Measurements from ENCODE around the gene FAM20C. TPM values are rescaled to one million over a fixed set of nuclear protein-coding genes. Genes with fewer than 3 reads are reported as not detected.

The FAM20C gene
- total and polyA plus RNA-seq, 10 of the 15 experiments (the other 5 are each of a cell fraction or from before 2014, with no cell fraction given): 0.44 TPM; not detected in 9

- TF ChIP-seq RELB (IDR thresholded peaks at IDR 0.05; ENCODE audit: low read depth) (no peak), POLR2A (IDR thresholded peaks at IDR 0.05; ENCODE audit: low read depth, low read length) (no peak), EZH2 (IDR thresholded peaks at IDR 0.05; ENCODE audit: borderline replicate concordance, control insufficient read depth, low read depth, low read length) (no peak), SREBF2 (IDR thresholded peaks at IDR 0.05; ENCODE audit: low read length) (no peak), NKRF (conservative IDR thresholded peaks at IDR 0.05) (no peak), NRF1 (conservative IDR thresholded peaks at IDR 0.05; ENCODE audit: low read depth, low read length) (no peak)
Measured at GRCh38 chr7:163971-164881, 28.1 kb upstream of the FAM20C start (continued).

- ChIA-PET POLR2A (no interaction called here), SMC1A (ENCODE audit: uncharacterized antibody, unreplicated experiment) (no interaction called here), CTCF (no interaction called here), RAD21 (ENCODE audit: unreplicated experiment) (no interaction called here)
- BruUV-seq (replicated peaks): no TSS peak
- FAIRE-seq: no peak
- no peaks in the 10 kb centered on the region for H3K4me1 ChIP-seq (ENCODE audit: control insufficient read depth, insufficient read depth, low read length)
- H3K4me2 ChIP-seq (ENCODE audit: control insufficient read depth, insufficient read depth): no peak overlapping the region
- H3K36me3 ChIP-seq (ENCODE audit: control insufficient read depth in 2 of 2, insufficient read depth in 2 of 2, low read length in 1 of 2): no peaks in the 10 kb centered on the region
- WGBS (ENCODE audit: insufficient coverage, insufficient replicate concordance, low lambda C conversion rate, missing lambda C conversion rate): 28% methylated on average over 12 of the region's 13 CpGs
- H3K9me3 ChIP-seq (replicated peaks; ENCODE audit: control insufficient read depth, insufficient read depth, low read length): no peaks in the 10 kb centered on the region
- no peak overlapping the region for H3K9ac ChIP-seq (ENCODE audit: control insufficient read depth, insufficient read depth, low read length)
- H4K20me1 ChIP-seq (ENCODE audit: control insufficient read depth, insufficient read depth): no peaks in the 10 kb centered on the region
- intact Hi-C loops (cut with micrococcal nuclease; ENCODE audit: unreplicated experiment): no loop called here
- DNase-seq (ENCODE audit: low read depth, low spot score): no peak
- H2AFZ ChIP-seq (ENCODE audit: control insufficient read depth, low read depth, low read length): no peak overlapping the region
- in situ Hi-C loops (cut with MboI): no loop called here
- no peak overlapping the region for H3K4me3 ChIP-seq
- no peak overlapping the region for H3K27ac ChIP-seq (ENCODE audit: control insufficient read depth, insufficient read depth)
- H3K27me3 ChIP-seq (replicated peaks in 1 of 2; ENCODE audit: control insufficient read depth in 2 of 2, insufficient read depth in 2 of 2, low read length in 1 of 2): no peaks in the 10 kb centered on the region
- H3K79me2 ChIP-seq (ENCODE audit: control insufficient read depth, insufficient read depth, low read length): no peaks in the 10 kb centered on the region
- ATAC-seq: no peak
- no peak for TF ChIP-seq BACH1 (IDR thresholded peaks at IDR 0.05; ENCODE audit: borderline replicate concordance)
- TF ChIP-seq RFX5 (IDR thresholded peaks at IDR 0.05; ENCODE audit: low read depth, low read length): no peak
- no peak for TF ChIP-seq HDAC6 (IDR thresholded peaks at IDR 0.05; ENCODE audit: unreplicated experiment)
- no peak for TF ChIP-seq TBL1XR1 (IDR thresholded peaks at IDR 0.05; ENCODE audit: low read depth, low read length)
- no peak for TF ChIP-seq PAX8 (IDR thresholded peaks at IDR 0.05)
- no peak for TF ChIP-seq ZBED1 (IDR thresholded peaks at IDR 0.05; ENCODE audit: borderline replicate concordance)
- no peak for TF ChIP-seq RCOR1 (conservative IDR thresholded peaks at IDR 0.05; ENCODE audit: low read depth, low read length)
- TF ChIP-seq EED (IDR thresholded peaks at IDR 0.05; ENCODE audit: low read depth): no peak
- no peak for TF ChIP-seq STAT1 (conservative IDR thresholded peaks at IDR 0.05)
- TF ChIP-seq SMAD5 (IDR thresholded peaks at IDR 0.05; ENCODE audit: low read depth): no peak
Measured at GRCh38 chr7:164882-165660, 27.3 kb upstream of the FAM20C start.
